Gastrocnemius medialis (tissue), 4 donors: ENCODE measurements around the gene CLEC2D.

Experiments used
- CTCF ChIP-seq, 5 experiments: fragments of 450-650 bp in 3 of 5; fragments of 200-600 bp in 2 of 5; sonication (generic) in 2 of 5; IDR thresholded peaks in 4 of 5; conservative IDR thresholded peaks in 1 of 5; 1 replicate in 4 of 5; 2 replicates in 1 of 5; pipeline ENCODE4 v1.5.1; 2016 to 2019; ENCODE audit warnings: antibody characterized with exemption in 5 of 5, mild to moderate bottlenecking in 3 of 5, moderate library complexity in 3 of 5
- POLR2A ChIP-seq, 2 donors: fragments of 450-650 bp; IDR thresholded peaks; one replicate each; pipeline ENCODE4 v1.6.1; 2017; ENCODE audit warnings: antibody characterized with exemption in 2 of 2, mild to moderate bottlenecking in 2 of 2, moderate library complexity in 2 of 2

DNA sequence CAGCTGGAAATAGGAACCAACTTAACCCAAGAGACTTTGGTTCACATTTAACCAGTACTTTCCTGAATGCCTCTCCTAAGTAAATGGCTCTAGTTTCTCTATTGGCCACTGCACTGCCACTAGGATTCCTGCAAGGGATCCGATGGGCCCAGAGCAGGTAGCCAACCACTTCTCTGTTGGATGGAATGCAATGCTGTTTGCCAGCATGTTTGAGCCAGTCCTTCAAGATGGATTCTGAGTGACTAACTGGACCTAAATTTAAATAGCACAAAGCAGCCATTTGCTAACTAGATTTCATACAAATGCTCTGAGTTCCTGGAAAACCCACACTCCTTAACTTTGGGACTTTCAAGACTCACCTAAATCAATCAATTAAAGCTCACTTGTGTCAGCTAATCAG, 9.5 kb upstream of the CLEC2D start:
- TF ChIP-seq CTCF (IDR thresholded peaks at IDR 0.05 in 4 of 5, conservative IDR thresholded peaks at IDR 0.05 in 1 of 5): no peak
- TF ChIP-seq POLR2A (IDR thresholded peaks at IDR 0.05): no peak
